ENCODE measurements around the gene TBPL1. TPM values are rescaled to one million over a fixed set of nuclear protein-coding genes. Genes with fewer than 3 reads are reported as not detected.

The TBPL1 gene
- total and polyA plus RNA-seq, 9 of the 15 experiments (the other 6 are each of a cell fraction or from before 2014, with no cell fraction given): 78.1 to 152 (median 107) TPM

- no peaks in the 10 kb centered on the region for H3K9me3 ChIP-seq (replicated peaks; ENCODE audit: control insufficient read depth, insufficient read depth, low read depth, low read length)
- ATAC-seq (no peak), DNase-seq (ENCODE audit: extremely low read depth in 1 of 4, low spot score in 3 of 4) (no peak), FAIRE-seq (no peak)
- intact Hi-C loops (cut with micrococcal nuclease) (no loop called here), in situ Hi-C loops (cut with MboI) (no loop called here)
- BruUV-seq (replicated peaks): TSS peak; percentile 2
- H3K9ac ChIP-seq (ENCODE audit: insufficient read depth in 1 of 2, low read depth in 2 of 2, low read length in 2 of 2): no peak overlapping the region
- no peak overlapping the region for H3K4me2 ChIP-seq (ENCODE audit: insufficient read depth, low read length)
- H3K4me3 ChIP-seq: no peak overlapping the region
- H3K79me2 ChIP-seq (ENCODE audit: control insufficient read depth, insufficient read depth, low read length): peaks cover 100% of the 10 kb centered on the region
- TF ChIP-seq DACH1 (IDR thresholded peaks at IDR 0.05; ENCODE audit: partially characterized antibody) (peak; percentile 40), ZNF280A (IDR thresholded peaks at IDR 0.05; ENCODE audit: low read depth, partially characterized antibody) (no peak), C11orf30 (IDR thresholded peaks at IDR 0.05; ENCODE audit: low read depth) (0 out of 2 replicates have a peak, but pooled peaks have one; percentile 1)
- no peaks in the 10 kb centered on the region for H3K27me3 ChIP-seq (ENCODE audit: control insufficient read depth in 2 of 2, insufficient read depth in 2 of 2, low read length in 2 of 2)
- no peaks in the 10 kb centered on the region for H3K9me1 ChIP-seq (ENCODE audit: control insufficient read depth, insufficient read depth, low read length)
- H4K20me1 ChIP-seq (replicated peaks; ENCODE audit: control insufficient read depth, insufficient read depth, low read length): peaks cover 7% of the 10 kb centered on the region
- ChIA-PET POLR2A (interaction anchor here (2.2 kb wide), 1 partner anchor 10 kb away, joined by 8 read pairs; no protein-coding TSS in a partner anchor), CTCF (ENCODE audit: low intra/inter-chr PET ratio) (no interaction called here)
- no peak overlapping the region for H2AFZ ChIP-seq (ENCODE audit: low read depth, low read length)
- H3K36me3 ChIP-seq (ENCODE audit: control insufficient read depth, insufficient read depth, low read length): peaks cover 49% of the 10 kb centered on the region; the same call in 2 of the 3 replicates
- 44% methylated on average over 1 of the region's 1 CpG for WGBS (ENCODE audit: insufficient coverage, low coverage, missing lambda C conversion rate)
- peaks cover 6 to 23% of the 10 kb centered on the region in 2 experiments; a peak in 4 of 5 replicates for H3K4me1 ChIP-seq (replicated peaks in 1 of 2; ENCODE audit: control insufficient read depth in 2 of 2, insufficient read depth in 2 of 2, low read length in 2 of 2)
- H3K27ac ChIP-seq (ENCODE audit: extremely low read depth, low read depth, low read length): peak overlapping the region; percentile 67; the same call in 1 of the 3 replicates
Measured at GRCh38 chr6:133971861-133972260, 18.8 kb downstream of the TBPL1 start.

Data from K562 (cell line).